ENCODE data around the gene OR10A4. TPM values are rescaled to one million over a fixed set of nuclear protein-coding genes. Genes with fewer than 3 reads are reported as not detected.

OR10A4 gene
- total and polyA plus RNA-seq, 2 of the 4 experiments (the other 2 are of a cell fraction): not detected

GRCh38 chr11:6892400-6892799 lies 16.0 kb downstream of the OR10A4 start, which contains the start of gene OR2D2:
OR2D2 (minus strand) TSS chr11:6892500; CDS start chr11:6892500, 0 bp downstream.
- Histone ChIP-seq H3K23ac (ENCODE audit: low read depth, low read length) (no peak within 1 kb of the TSS), H4K5ac (ENCODE audit: low read depth, low read length) (no peak within 1 kb of the TSS), H2AK9ac (replicated peaks; ENCODE audit: low read depth, low read length, poor library complexity) (no peak within 1 kb of the TSS), H4K91ac (ENCODE audit: insufficient read depth, low read depth, low read length) (no peak within 1 kb of the TSS), H4K8ac (ENCODE audit: low read depth in 2 of 2, low read length in 2 of 2) (no peak within 1 kb of the TSS), H3K4me1 (ENCODE audit: control insufficient read depth, insufficient read depth, low read length) (no peaks in the 10 kb centered on the region), H3K14ac (replicated peaks; ENCODE audit: low read depth, low read length) (no peak within 1 kb of the TSS), H2BK120ac (ENCODE audit: low read depth, low read length) (no peak within 1 kb of the TSS), H3K27me3 (ENCODE audit: control insufficient read depth, insufficient read depth, low read length) (no peaks in the 10 kb centered on the region), H3K9me1 (ENCODE audit: insufficient read depth, low read length) (no peaks in the 10 kb centered on the region), H3K4ac (ENCODE audit: low read depth, low read length) (no peak within 1 kb of the TSS), H3K9me3 (ENCODE audit: control insufficient read depth, insufficient read depth, low read length) (no peaks in the 10 kb centered on the region), H3K36me3 (ENCODE audit: control insufficient read depth, insufficient read depth, low read length) (no peaks in the 10 kb centered on the region), H2BK20ac (ENCODE audit: low read depth, low read length) (no peak within 1 kb of the TSS), H3K18ac (ENCODE audit: low read depth, low read length) (no peak within 1 kb of the TSS), H2BK15ac (ENCODE audit: low read depth, low read length) (no peak within 1 kb of the TSS), H3K4me3 (ENCODE audit: insufficient read depth, low read depth, low read length) (no peak within 1 kb of the TSS), H3K4me2 (ENCODE audit: low read depth, low read length) (no peak within 1 kb of the TSS), H2AFZ (replicated peaks; ENCODE audit: low read length, poor library complexity) (no peak within 1 kb of the TSS), H3K27ac (ENCODE audit: insufficient read depth, low read length) (no peak within 1 kb of the TSS), H4K20me1 (ENCODE audit: insufficient read depth, low read length) (no peaks in the 10 kb centered on the region), H2AK5ac (ENCODE audit: low read depth, low read length) (no peak within 1 kb of the TSS), H3K9ac (ENCODE audit: low read depth, low read length) (no peak within 1 kb of the TSS), H3K56ac (ENCODE audit: extremely low read depth, insufficient read depth, low read length) (no peak within 1 kb of the TSS), H3K79me1 (ENCODE audit: low read depth in 1 of 2, low read length in 2 of 2) (no peaks in the 10 kb centered on the region), H2BK5ac (ENCODE audit: low read depth, low read length, poor library complexity, severe bottlenecking) (no peak within 1 kb of the TSS)
- ChIA-PET POLR2A (ENCODE audit: unreplicated experiment) (no interaction called here), CTCF (no interaction called here)
- TF ChIP-seq CTCF (conservative IDR thresholded peaks at IDR 0.05; ENCODE audit: low read depth, low read length) (no peak), RAD21 (IDR thresholded peaks at IDR 0.05; ENCODE audit: low read length) (no peak), BHLHE40 (IDR thresholded peaks at IDR 0.05; ENCODE audit: low read depth, low read length) (no peak), POLR2A (IDR thresholded peaks at IDR 0.05; ENCODE audit: low read depth, low read length) (no peak), USF2 (IDR thresholded peaks at IDR 0.05; ENCODE audit: low read depth, low read length) (no peak), MAZ (IDR thresholded peaks at IDR 0.05; ENCODE audit: borderline replicate concordance, low read depth, low read length) (no peak), SMC3 (IDR thresholded peaks at IDR 0.05; ENCODE audit: low read depth, low read length) (no peak), MXI1 (IDR thresholded peaks at IDR 0.05; ENCODE audit: borderline replicate concordance, low read depth, low read length) (no peak), RFX5 (IDR thresholded peaks at IDR 0.05; ENCODE audit: low read depth, low read length) (no peak), RCOR1 (IDR thresholded peaks at IDR 0.05; ENCODE audit: insufficient replicate concordance, low read length) (no peak), FOS (IDR thresholded peaks at IDR 0.05; ENCODE audit: low read depth, low read length) (no peak), CEBPB (IDR thresholded peaks at IDR 0.05; ENCODE audit: low read depth, low read length) (no peak), NFE2L2 (IDR thresholded peaks at IDR 0.05; ENCODE audit: low read depth, low read length) (no peak), CHD1 (IDR thresholded peaks at IDR 0.05; ENCODE audit: low read depth, low read length) (no peak), ELK1 (IDR thresholded peaks at IDR 0.05; ENCODE audit: borderline replicate concordance, low read depth, low read length) (no peak), MAFK (IDR thresholded peaks at IDR 0.05; ENCODE audit: low read depth, low read length) (no peak)
- BruUV-seq (replicated peaks): no TSS peak
- in situ Hi-C loops (cut with MboI; ENCODE audit: low sequenced_read_pairs): no loop called here
- dilution Hi-C loops (cut with HindIII; ENCODE audit: low sequenced_read_pairs, unreplicated experiment): no loop called here
- no peak for ATAC-seq (ENCODE audit: low read depth)
- DNase-seq: no peak
- intact Hi-C loops (cut with micrococcal nuclease): no loop called here
- WGBS, 2 experiments (ENCODE audit: extremely low coverage in 2 of 2, insufficient read length in 1 of 2): 25% methylated on average over 2 of the region's 2 CpGs; no CpG with 5 or more reads in 1 of the 2 experiments

Data from IMR-90 (cell line).